Upper lobe of right lung (tissue), 1 donor: ENCODE results near the gene KCTD7. TPM values are rescaled to one million over a fixed set of nuclear protein-coding genes. Genes with fewer than 3 reads are reported as not detected.

ENCODE experiments used
- ATAC-seq: fragments of 200-7000 bp; cut with Tn5 transposase; one replicate; pipeline ENCODE4 v1.9.1; 2020; ENCODE audit warnings: mild to moderate bottlenecking, moderate library complexity
- DNase-seq: peaks from one replicate; pipeline ENCODE4 v3.0.0-alpha.2; 2020
- H3K27ac ChIP-seq: fragments of 200-600 bp; one replicate; pipeline ENCODE4 v1.8.0; 2022
- H3K27me3 ChIP-seq: fragments of 200-600 bp; one replicate; pipeline ENCODE4 v1.8.0; 2022; ENCODE audit warnings: mild to moderate bottlenecking
- H3K36me3 ChIP-seq: fragments of 200-600 bp; one replicate; pipeline ENCODE4 v1.8.0; 2022
- H3K4me1 ChIP-seq: fragments of 200-600 bp; one replicate; pipeline ENCODE4 v1.8.0; 2022
- H3K4me3 ChIP-seq: fragments of 200-600 bp; one replicate; pipeline ENCODE4 v1.8.0; 2022; ENCODE audit warnings: mild to moderate bottlenecking
- H3K9me3 ChIP-seq: fragments of 200-600 bp; one replicate; pipeline ENCODE4 v1.8.0; 2022
- intact Hi-C: fragments of 100-400 bp; cut with DNase I; formaldehyde crosslinking; loops from one replicate; pipeline ENCODE4 v1.11.0; 2022
- total RNA-seq: library from RNA; stranded (reverse); fragmentation: NEBNext Ultra II Directional; extraction: Animal tissue kit (Norgen Biotek cat#: 25700); gene quantifications from one replicate; pipeline ENCODE4 v1.2.1, GENCODE V29; 2021
- TF ChIP-seq, protein P1 (sequence below): fragments of 200-600 bp; IDR thresholded peaks from one replicate; pipeline ENCODE4 v1.8.0; 2022; ENCODE audit warnings: antibody characterized with exemption
- donor health status: DM: no; HTN: yes; CAD: no; lungs with severe emphysema.

KCTD7 gene
- total RNA-seq, 1 donor from 2014 or later, result 12.5 TPM

DNA sequence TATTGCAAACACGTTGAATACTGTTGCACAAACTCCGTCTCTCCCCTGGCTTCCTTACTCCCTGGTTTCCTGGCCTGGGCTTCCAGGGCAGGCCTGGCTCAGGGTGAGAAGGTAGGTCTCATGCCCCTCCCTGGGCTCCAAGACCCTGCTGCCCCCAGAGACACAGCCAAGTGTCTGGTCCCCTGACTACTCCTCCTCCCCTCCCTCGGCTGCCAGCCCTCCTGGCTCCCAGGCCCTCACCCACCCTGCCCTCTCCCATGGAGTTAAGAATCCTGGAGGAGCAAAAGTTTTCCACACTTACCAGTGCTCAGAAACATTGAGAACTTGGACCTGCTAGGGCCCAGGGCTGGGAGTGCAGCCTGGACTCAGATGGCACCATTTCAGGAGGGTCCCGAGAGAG lies 64.7 kb downstream of the KCTD7 start:
- Histone ChIP-seq H3K36me3 (no peaks in the 10 kb centered on the region), H3K27ac (no peak overlapping the region), H3K4me1 (no peaks in the 10 kb centered on the region), H3K9me3 (no peaks in the 10 kb centered on the region), H3K27me3 (no peaks in the 10 kb centered on the region), H3K4me3 (no peak overlapping the region)
- TF ChIP-seq, protein P1, sequence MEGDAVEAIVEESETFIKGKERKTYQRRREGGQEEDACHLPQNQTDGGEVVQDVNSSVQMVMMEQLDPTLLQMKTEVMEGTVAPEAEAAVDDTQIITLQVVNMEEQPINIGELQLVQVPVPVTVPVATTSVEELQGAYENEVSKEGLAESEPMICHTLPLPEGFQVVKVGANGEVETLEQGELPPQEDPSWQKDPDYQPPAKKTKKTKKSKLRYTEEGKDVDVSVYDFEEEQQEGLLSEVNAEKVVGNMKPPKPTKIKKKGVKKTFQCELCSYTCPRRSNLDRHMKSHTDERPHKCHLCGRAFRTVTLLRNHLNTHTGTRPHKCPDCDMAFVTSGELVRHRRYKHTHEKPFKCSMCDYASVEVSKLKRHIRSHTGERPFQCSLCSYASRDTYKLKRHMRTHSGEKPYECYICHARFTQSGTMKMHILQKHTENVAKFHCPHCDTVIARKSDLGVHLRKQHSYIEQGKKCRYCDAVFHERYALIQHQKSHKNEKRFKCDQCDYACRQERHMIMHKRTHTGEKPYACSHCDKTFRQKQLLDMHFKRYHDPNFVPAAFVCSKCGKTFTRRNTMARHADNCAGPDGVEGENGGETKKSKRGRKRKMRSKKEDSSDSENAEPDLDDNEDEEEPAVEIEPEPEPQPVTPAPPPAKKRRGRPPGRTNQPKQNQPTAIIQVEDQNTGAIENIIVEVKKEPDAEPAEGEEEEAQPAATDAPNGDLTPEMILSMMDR, result no peak
- intact Hi-C loops, result no loop called here
- DNase-seq (no peak), ATAC-seq (no peak)

Other genes with a start within 250 kb of the KCTD7 start
- 23.1 TPM for gene RABGEF1, start 111.9 kb downstream of the KCTD7 start, total RNA-seq